Endodermal cell (in vitro differentiated cells): ENCODE results near the gene PIK3R5. TPM values are rescaled to one million over a fixed set of nuclear protein-coding genes. Genes with fewer than 3 reads are reported as not detected.

Experiments used
- DNase-seq: peaks from one replicate; pipeline ENCODE4 v3.0.0-alpha.2; 2017
- H3K27ac ChIP-seq: 2 replicates; pipeline ENCODE4 v1.5.1; 2013; ENCODE audit warnings: mild to moderate bottlenecking, low read depth, low read length, moderate library complexity
- H3K27me3 ChIP-seq: 2 replicates; pipeline ENCODE4 v1.6.1; 2013; ENCODE audit warnings: mild to moderate bottlenecking, low read length, moderate library complexity; ENCODE audit not compliant: insufficient read depth, control insufficient read depth, poor library complexity, severe bottlenecking
- H3K36me3 ChIP-seq: 2 replicates; pipeline ENCODE4 v1.7.0; 2013; ENCODE audit warnings: mild to moderate bottlenecking, low read length, moderate library complexity; ENCODE audit not compliant: control insufficient read depth, insufficient read depth
- H3K4me1 ChIP-seq: one replicate; pipeline ENCODE4 v1.7.0; 2013; ENCODE audit warnings: low read length; ENCODE audit not compliant: control insufficient read depth, insufficient read depth
- H3K4me3 ChIP-seq: 2 replicates; pipeline ENCODE4 v1.5.1; 2013; ENCODE audit warnings: mild to moderate bottlenecking, low read length, moderate library complexity
- H3K9ac ChIP-seq: 2 replicates; pipeline ENCODE4 v1.6.1; 2013; ENCODE audit warnings: mild to moderate bottlenecking, low read length, moderate library complexity; ENCODE audit not compliant: poor library complexity, severe bottlenecking; ENCODE audit errors: extremely low read depth
- H3K9me3 ChIP-seq: 2 replicates; pipeline ENCODE4 v1.6.1; 2013; ENCODE audit warnings: mild to moderate bottlenecking, low read length, moderate library complexity; ENCODE audit not compliant: control insufficient read depth
- H3K27ac Mint-ChIP-seq: 2 replicates; pipeline ENCODE4 v1.8.0; 2020; ENCODE audit warnings: mixed read lengths
- H3K27me3 Mint-ChIP-seq: 2 replicates; pipeline ENCODE4 v1.8.0; 2021; ENCODE audit warnings: mild to moderate bottlenecking, mixed read lengths; ENCODE audit not compliant: insufficient read depth
- H3K36me3 Mint-ChIP-seq: 2 replicates; pipeline ENCODE4 v1.8.0; 2020; ENCODE audit warnings: low read depth, mixed read lengths
- H3K4me1 Mint-ChIP-seq: 2 replicates; pipeline ENCODE4 v1.8.0; 2020; ENCODE audit warnings: mixed read lengths
- H3K4me3 Mint-ChIP-seq: 2 replicates; pipeline ENCODE4 v1.8.0; 2020; ENCODE audit warnings: mild to moderate bottlenecking, moderate library complexity, mixed read lengths
- H3K9me3 Mint-ChIP-seq: 2 replicates; pipeline ENCODE4 v1.8.0; 2020; ENCODE audit warnings: mild to moderate bottlenecking, mixed read lengths
- CTCF ChIP-seq: fragments of 200-600 bp; sonication (generic); conservative IDR thresholded peaks from 2 replicates; pipeline ENCODE4 v1.5.0; 2021; ENCODE audit warnings: antibody characterized with exemption, mild to moderate bottlenecking
- WGBS, 2 experiments: methylation state at CpG; one replicate each; pipeline versions ENCODE4 v1.1.5 to v1.1.7; 2013; ENCODE audit warnings: missing lambda C conversion rate in 2 of 2, mixed read lengths in 1 of 2; ENCODE audit not compliant: insufficient coverage in 1 of 2, insufficient read length in 1 of 2; 5-methylcytosine and 5-hydroxymethylcytosine counted together
- total RNA-seq, 2 donors: library from RNA; stranded (reverse); fragmentation: NEBNext Ultra II Directional in 1 of 2; extraction: Animal tissue kit (Norgen Biotek cat#: 25700) in 1 of 2; gene quantifications; 2 replicates in 1 of 2; 3 replicates in 1 of 2; pipeline ENCODE4 v1.2.1, GENCODE V29; 2021

PIK3R5 gene
- total RNA-seq, 2 donors from 2014 or later: 10.4 to 37.0 TPM

GRCh38 chr17:8875957-8876356 is 89.5 kb downstream of the PIK3R5 start:
- H3K9ac ChIP-seq: peak overlapping the region; percentile 26
- Mint-ChIP-seq H3K4me3 (no peak overlapping the region), H3K4me1 (peaks cover 48% of the 10 kb centered on the region), H3K9me3 (no peaks in the 10 kb centered on the region), H3K36me3 (peaks cover 2% of the 10 kb centered on the region), H3K27me3 (no peaks in the 10 kb centered on the region), H3K27ac (no peak overlapping the region)
- peaks cover 6% of the 10 kb centered on the region for H3K36me3 ChIP-seq
- no peaks in the 10 kb centered on the region for H3K9me3 ChIP-seq
- WGBS, 2 experiments: 89 to 92% methylated on average over 5 of the region's 5 CpGs
- no peak overlapping the region for H3K27ac ChIP-seq
- H3K4me3 ChIP-seq: no peak overlapping the region
- H3K27me3 ChIP-seq: no peaks in the 10 kb centered on the region
- H3K4me1 ChIP-seq: peaks cover 28% of the 10 kb centered on the region
- DNase-seq: peak; percentile 55
- TF ChIP-seq CTCF: no peak

- no peak overlapping the region for H3K4me3 Mint-ChIP-seq
- no peak overlapping the region for H3K4me3 ChIP-seq
- H3K4me1 Mint-ChIP-seq: peaks cover 52% of the 10 kb centered on the region
- H3K27me3 ChIP-seq: no peaks in the 10 kb centered on the region
- H3K9me3 ChIP-seq: no peaks in the 10 kb centered on the region
- no peaks in the 10 kb centered on the region for H3K27me3 Mint-ChIP-seq
- H3K9ac ChIP-seq: peak overlapping the region; percentile 26
- no peaks in the 10 kb centered on the region for H3K9me3 Mint-ChIP-seq
- WGBS, 2 experiments: 84 to 95% methylated on average over 12 of the region's 12 CpGs
- peaks cover 2% of the 10 kb centered on the region for H3K36me3 Mint-ChIP-seq
- DNase-seq: peak; percentile 62
- peaks cover 28% of the 10 kb centered on the region for H3K4me1 ChIP-seq
- no peak overlapping the region for H3K27ac ChIP-seq
- peaks cover 6% of the 10 kb centered on the region for H3K36me3 ChIP-seq
- no peak for TF ChIP-seq CTCF
- H3K27ac Mint-ChIP-seq: peak overlapping the region; percentile 96
These were observed 90.1 kb downstream of the PIK3R5 start for GRCh38 chr17:8875436-8875835.

GRCh38 chr17:8873801-8874715 is 91.4 kb downstream of the PIK3R5 start:
- 69 to 72% methylated on average over 11 to 19 of the region's 19 CpGs for WGBS, 2 experiments
- no peaks in the 10 kb centered on the region for H3K27me3 ChIP-seq
- H3K4me3 Mint-ChIP-seq: peak overlapping the region; percentile 21
- H3K4me1 Mint-ChIP-seq: peaks cover 49% of the 10 kb centered on the region
- DNase-seq: peak; percentile 89
- peaks cover 22% of the 10 kb centered on the region for H3K4me1 ChIP-seq
- H3K9ac ChIP-seq: peak overlapping the region; percentile 91
- no peaks in the 10 kb centered on the region for H3K9me3 Mint-ChIP-seq
- H3K36me3 Mint-ChIP-seq: peaks cover 2% of the 10 kb centered on the region
- H3K4me3 ChIP-seq: no peak overlapping the region
- no peaks in the 10 kb centered on the region for H3K9me3 ChIP-seq
- H3K27me3 Mint-ChIP-seq: no peaks in the 10 kb centered on the region
- no peaks in the 10 kb centered on the region for H3K36me3 ChIP-seq
- peak overlapping the region; percentile 96 for H3K27ac Mint-ChIP-seq
- peak overlapping the region; percentile 52 for H3K27ac ChIP-seq
- peak; percentile 62 for TF ChIP-seq CTCF
